HG02571 (cell line): Measurements from ENCODE around the gene JAZF1.

Source experiments
- ATAC-seq: cut with Tn5 transposase; IDR thresholded peaks from one replicate; pipeline ENCODE4 v1.9.1; 2021; ENCODE audit warnings: mild to moderate bottlenecking, moderate library complexity; ENCODE audit not compliant: unreplicated experiment

Gene JAZF1

DNA sequence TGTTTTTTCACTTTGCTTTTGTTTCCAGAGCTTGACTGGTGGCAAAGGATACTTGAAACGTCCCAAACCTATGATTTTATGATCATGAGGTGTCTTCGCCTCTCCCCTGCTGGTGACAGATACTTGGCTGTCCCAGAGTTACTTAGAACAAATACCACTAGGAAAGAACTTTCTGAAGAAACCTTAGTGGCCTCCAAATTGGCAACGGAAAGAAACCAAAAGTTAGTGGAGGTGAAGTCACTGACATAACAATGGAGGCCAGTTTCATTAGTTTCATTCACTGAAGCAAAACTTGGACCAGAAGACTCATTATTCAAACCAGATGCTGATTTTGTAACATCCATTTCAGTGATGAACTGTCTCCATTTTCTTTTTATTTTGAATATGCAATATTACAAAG, 68.6 kb downstream of the JAZF1 start:
- no peak for ATAC-seq

GRCh38 chr7:28110427-28111012, 70.1 kb downstream of the JAZF1 start:
- ATAC-seq: no peak

DNA sequence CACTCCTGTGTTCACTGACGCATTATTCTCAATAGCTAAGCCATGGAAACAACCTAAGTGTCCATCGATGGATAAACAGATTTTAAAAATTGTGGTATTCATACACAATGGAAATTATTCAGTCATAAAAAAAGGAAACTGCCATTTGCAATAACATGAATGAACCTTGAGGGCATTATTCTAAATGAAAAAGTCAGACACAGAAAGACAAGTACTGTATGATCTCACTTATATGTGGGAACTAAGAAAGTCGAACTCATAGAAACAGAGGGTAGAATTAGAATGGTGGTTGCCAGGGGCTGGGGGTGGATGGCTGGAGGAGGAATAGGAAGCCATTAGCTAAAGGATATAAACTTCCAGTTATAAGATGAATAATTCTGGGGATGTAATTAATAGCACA, 71.8 kb downstream of the JAZF1 start:
- ATAC-seq: no peak

GRCh38 chr7:28107960-28108359, 72.6 kb downstream of the JAZF1 start:
- ATAC-seq: no peak

DNA sequence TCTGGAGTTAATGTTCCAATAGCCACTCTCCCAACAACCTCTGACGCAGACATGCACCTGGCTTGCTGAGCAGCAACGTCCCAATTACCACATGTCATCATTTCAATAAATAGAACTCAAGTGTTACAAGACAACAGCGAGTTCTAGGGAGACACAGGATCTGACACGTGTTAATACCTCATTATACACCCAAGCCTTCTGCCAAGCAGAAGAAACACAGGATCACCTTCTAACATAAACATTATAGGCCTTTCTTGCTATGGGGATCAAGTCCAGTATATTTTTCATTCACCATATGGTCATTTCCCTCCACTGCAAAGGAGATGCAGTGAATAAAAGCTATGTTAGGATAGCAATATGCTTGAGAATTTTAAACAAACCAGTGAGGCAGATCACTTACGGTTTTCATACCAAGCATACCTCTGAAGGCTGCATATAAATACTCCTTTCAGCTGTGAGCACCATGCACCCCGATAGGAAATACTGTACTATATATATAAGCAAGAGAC, 74.2 kb downstream of the JAZF1 start:
- no peak for ATAC-seq

- no peak for ATAC-seq
Measured at GRCh38 chr7:28105234-28105633, 75.4 kb downstream of the JAZF1 start.

DNA sequence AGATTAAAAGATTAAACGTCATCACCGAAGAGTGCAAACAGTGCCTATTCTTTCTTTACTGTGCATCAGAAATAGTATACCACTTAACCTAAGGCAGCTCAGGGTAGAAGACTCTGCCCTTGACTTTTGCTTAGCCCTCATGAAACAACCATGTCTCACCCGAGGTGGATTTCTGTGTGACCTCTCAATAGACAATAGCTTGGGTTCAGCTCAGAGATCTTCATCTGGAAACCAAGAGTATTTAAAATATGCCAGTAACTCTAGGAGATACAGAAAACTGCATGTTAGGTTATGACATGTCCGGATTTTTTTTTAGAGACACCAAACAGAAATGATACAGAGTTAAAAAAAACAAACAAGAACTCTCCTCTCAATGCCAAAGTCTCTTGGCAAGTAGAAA, 75.8 kb downstream of the JAZF1 start:
- no peak for ATAC-seq

DNA sequence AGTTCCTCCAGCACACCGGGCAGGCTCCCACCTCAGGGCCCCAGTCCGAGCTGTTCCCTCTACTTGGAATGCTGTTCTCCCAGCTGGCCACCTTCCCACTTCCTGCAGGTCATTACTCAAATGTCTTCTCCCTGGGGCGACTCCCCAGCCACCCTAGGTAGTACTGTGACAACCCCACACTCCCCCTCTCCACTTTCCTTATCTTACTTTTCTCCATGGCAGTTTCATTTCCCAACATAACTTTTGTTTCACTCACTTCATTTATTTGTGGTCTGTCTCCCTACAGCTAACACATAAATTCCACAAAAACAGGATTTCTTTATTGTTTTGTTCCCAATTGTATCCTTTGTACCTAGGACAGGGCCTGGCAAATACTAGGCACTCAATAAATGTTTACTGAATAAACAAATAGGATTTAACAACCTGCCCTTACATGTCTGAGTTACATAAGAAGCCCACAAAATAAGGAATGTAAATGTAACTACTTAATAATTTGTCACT, 76.5 kb downstream of the JAZF1 start:
- ATAC-seq: no peak

DNA sequence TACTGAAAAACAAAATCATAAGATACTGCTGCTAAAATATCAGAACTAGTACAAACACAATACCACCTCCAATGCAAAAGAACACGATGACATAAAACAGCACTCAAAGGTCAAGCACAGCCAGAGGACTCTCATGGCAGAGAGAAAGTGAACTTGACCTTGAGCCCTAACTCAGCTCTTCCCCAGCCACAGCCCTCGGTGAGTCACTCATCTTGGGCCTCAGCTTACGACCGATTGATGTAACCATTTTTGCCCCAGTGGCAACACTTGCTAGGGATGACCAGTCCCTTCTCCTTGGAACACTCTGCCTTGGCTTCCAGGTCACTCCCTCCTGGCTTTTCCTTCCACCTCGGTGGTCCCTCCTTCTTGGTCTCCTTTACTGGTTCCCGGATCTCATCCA, 77.8 kb downstream of the JAZF1 start:
- ATAC-seq: no peak

DNA sequence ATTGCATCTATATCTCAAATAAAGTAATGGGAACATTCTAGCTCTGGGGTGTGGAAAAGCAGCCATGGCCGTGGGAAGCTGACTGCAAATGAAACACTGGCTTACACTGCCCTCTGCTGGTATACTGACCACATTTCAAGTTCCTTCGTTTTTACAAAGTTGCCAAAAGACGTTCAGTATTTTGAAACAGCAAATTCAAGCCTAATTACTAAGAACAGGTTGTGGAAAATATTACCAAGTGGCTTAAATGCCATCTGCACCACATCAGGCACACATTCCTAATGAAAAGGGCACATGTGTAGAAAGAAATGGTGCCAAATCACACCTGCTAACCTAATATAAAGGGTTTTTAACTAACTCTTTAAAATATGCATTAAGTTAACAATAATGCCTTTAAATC, 83.9 kb downstream of the JAZF1 start:
- ATAC-seq: no peak

- ATAC-seq: no peak
Measured at GRCh38 chr7:28095231-28095630, 85.4 kb downstream of the JAZF1 start.

- ATAC-seq: no peak
Measured at GRCh38 chr7:28093623-28094232, 86.9 kb downstream of the JAZF1 start.

DNA sequence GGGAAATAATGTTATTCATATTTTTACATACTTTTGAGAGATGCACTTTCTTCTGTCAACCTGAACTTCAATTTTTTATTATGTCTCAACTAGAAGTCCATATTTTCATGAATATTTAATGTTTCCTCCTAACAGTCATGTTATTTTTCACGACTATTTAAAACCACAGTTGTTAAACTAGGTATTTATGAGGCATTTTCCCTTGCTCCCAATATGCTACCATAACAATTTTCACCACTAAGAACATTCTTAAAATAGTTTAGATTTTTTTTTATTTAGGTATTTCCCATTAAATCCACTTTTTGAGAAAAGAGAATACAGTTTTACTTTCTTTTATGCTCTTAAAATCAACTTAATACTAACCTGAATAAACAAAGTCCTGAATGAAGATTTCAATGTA, 89.4 kb downstream of the JAZF1 start:
- ATAC-seq: no peak

DNA sequence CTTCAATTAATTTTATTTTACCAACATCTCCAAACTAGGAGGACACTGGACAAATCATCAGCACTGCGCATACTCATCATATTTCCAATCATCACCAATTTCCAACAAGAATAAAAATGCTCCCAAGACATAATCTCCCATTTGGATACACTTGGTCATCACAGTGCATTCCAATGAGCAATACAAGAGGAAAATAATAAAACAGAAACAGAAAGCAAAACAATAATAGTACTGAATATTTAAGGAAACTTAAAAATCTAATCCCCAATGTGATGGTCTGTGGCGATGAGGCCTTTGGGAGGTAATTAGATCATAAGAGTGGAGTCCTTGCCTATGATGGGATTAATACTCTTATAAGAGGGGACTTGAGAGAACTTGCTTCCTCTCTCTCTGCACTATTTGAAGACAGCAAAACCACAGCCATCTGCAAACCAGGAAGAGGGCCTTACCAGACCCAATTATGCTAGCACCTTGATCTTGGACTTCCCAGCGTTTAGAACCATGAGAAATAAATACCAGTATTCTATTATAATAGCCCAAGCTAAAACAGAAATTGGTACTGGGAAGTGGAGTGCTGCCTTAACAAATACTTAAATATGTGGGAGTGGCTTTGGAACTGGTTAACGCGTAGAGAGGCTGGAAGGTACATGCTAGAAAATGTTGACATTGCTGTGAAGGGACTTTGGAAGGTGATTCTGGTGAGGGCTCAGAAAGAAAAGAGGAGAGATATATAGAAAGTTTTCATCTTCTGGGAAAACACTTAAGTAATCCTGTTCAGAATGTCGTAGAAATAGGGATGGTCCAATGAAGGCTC, 91.5 kb downstream of the JAZF1 start:
- ATAC-seq: no peak

- no peak for ATAC-seq
Measured at GRCh38 chr7:28088032-28088431, 92.6 kb downstream of the JAZF1 start.

GRCh38 chr7:28086198-28086597, 94.4 kb downstream of the JAZF1 start:
- no peak for ATAC-seq

DNA sequence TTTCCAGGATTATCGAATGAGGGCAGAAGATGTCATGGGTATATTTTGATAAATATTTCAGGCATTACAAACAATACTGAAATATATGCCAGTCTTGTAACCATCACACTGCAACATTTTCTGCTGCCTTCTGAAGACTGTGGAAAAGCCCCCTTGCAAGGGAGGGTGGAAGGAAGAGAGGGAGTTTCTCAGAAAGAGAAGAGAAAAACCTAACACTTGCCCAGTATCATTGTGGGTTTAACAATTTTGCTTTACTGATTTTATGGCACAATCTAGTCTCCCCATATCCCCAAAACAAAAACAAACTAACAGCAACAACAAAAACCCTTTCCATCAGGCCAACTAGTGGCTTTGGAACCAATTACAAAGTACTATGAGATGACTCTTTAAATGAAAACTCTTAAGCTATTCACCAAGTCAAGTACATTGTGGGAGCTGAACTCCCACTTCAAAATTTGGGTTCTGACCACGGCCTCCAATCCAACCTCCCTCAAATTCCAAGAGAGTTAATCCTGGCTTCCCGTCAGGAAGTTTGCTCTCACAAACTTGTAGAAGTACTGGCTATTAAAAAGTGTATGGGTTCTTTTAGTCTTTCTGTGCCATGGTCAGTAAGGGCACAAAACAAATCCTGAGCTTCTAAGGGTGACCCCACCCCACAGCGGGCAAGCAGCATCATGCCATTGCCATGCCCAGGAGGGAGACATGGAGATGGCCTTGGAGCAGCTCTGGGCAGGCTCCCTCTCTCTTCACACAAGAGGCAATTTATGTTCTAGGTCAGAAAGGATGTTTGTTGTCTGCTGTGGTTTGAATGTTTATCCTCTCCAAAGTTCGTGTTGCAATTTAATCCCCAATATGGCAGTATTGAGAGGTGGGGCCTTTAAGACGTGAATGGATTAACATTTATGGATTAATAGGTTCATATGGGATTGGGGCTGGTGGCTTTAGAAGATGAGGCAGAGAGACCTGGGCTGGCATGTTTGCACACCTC, 96.3 kb downstream of the JAZF1 start:
- no peak for ATAC-seq

- ATAC-seq: no peak
Measured at GRCh38 chr7:28083164-28083997, 97.2 kb downstream of the JAZF1 start.

DNA sequence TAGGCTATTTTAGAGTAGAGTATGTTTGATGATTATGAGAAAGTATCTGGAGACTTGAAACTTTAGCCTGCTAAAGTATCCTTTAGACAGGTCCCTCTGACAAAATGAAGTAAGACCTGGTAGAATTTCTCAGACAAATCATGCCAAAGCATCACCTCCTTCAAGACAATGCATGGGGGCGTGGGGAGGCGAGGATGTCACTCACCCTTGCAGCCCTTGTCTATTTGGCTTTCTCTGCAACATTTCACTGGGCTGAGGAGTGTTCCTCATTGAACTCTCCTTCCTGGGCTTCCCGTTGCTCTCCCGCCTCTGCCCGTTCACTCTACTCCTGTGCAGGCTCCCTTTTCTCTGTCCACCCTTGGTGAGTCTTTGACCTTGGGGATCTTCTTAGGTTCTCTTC, 98.5 kb downstream of the JAZF1 start:
- no peak for ATAC-seq

- no peak for ATAC-seq
Measured at GRCh38 chr7:28081016-28081415, 99.6 kb downstream of the JAZF1 start.
